Measurements from ENCODE around the gene TSPAN17. TPM values are rescaled to one million over a fixed set of nuclear protein-coding genes. Genes with fewer than 3 reads are reported as not detected.
"Not testable (repeated sequence)": the region's sequence is repeated elsewhere in the genome, so short reads cannot be mapped to it uniquely, and the experiment has no call there.

Gene TSPAN17
- total RNA-seq, 1 donor from 2014 or later, result 42.8 TPM

DNA sequence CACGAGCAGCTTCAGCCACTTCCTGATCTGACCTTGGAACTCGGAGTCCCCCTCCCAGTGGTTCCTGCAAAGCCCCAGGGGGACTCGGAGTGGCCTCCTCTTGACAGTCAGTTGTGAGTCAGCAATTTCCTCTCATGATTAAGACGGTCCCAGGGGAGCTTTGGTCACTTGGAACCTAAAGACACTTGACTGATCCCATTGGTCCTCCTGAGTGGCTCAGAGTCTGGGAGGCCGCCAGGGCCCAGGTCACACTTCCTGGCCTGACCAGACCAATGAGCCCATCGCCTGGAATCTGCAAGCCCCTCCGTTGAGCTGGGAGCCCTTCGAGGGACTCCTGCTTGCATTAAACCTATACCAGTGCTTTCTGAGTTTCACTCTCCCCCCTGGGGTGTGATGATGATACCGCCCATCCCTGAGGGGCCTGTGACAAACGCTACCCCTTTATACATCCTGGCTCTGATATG is 29.1 kb downstream of the TSPAN17 start:
- intact Hi-C loops (cut with micrococcal nuclease), result no loop called here

DNA sequence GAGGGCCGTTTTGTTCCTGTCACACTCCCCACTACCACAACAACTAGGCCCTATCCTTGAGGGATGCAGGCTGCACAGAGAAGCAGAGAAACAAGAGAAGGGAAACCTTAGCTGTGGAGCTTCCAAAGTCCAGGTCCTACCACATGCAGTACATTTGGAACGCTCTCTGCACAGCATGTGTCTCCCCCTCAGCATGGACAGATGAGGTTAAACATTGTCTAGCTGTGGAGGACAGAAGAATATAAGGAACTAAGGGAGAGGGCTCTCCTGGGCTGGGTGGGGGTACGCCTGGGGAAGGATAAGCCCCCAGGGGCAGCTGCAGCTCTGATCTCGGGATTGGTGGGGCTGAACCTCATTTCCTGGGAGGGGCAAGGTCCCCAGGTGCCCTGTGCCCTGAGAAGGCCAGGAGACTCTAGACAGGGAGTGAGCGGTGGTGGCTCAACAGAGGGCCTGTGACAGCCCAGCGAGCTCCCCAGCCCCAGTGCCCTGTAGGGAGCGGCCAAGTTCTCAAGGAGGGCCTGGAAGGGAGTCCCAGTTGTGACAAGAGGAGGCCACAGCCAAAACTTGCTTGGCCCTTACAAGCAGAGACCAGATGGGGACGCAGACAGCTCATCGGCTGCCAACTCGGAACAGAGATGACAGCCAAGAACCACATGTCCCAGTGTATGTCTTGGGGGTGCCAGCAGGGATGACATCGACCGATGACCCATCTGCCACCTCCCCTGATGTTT is 30.1 kb downstream of the TSPAN17 start:
- intact Hi-C loops (cut with micrococcal nuclease), result no loop called here

GRCh38 chr5:176678584-176678983 is 31.3 kb downstream of the TSPAN17 start:
- intact Hi-C loops (cut with micrococcal nuclease), result no loop called here

DNA sequence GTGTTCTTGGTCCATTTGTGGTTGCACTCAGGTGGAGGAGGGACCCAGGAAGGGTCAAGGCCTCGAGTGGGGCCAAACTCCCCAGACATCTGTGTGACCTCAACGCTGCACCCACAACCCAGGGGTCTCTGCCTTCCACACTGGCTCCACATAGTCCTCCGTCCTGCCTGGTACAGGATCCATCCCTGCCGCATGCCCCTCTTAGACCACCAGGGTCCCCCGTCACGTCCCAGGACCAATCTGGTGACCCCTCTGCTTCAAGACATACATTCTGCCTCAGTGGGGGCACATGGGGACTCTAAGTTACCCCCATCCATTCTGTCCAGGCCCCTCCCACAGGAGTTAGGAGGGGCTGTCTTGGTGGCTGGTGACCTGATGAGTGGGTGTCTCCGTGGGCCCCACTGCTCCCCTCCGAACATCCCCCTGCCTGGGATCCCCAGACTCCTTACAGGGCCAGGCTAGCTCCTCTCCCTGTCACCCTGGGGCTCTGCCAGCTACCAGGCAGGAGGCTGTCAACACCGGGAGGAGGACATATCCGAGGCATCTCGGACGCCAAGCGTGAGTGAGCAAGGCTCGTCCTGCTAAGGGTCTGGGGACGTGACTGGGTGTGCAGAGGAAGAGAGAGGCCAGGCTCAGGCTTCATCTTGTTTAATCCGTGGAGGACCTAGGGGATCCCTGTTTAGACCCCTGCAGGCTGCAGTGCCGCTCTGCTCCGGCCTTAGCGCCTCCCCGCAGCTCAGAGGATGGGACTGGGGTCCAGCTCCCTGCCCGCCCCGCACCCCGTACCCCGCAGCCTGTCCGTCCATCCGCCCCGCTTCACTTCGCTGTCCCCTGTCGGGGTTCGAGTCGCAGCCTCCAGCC is 32.3 kb downstream of the TSPAN17 start:
- intact Hi-C loops (cut with micrococcal nuclease), result no loop called here

DNA sequence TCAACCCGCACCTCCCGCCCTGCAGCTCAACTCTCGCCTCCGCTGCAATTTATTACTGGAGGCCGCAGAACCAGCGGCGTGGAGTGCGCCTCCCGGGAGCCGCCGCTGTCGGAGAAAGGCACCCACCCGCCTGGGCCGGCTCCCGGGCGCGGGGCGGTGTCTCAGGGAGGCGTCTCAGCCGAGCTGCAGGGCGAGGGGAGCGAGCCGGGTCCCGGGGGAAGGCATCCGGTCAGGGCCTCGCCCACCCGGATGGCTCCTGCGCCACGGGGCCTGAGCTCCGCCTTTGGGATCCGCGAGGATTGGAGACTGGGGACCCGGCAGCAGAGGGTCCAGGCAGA is 32.9 kb downstream of the TSPAN17 start:
- intact Hi-C loops (cut with micrococcal nuclease), result no loop called here

GRCh38 chr5:176682016-176682531 is 34.8 kb downstream of the TSPAN17 start:
- intact Hi-C loops (cut with micrococcal nuclease), result no loop called here

DNA sequence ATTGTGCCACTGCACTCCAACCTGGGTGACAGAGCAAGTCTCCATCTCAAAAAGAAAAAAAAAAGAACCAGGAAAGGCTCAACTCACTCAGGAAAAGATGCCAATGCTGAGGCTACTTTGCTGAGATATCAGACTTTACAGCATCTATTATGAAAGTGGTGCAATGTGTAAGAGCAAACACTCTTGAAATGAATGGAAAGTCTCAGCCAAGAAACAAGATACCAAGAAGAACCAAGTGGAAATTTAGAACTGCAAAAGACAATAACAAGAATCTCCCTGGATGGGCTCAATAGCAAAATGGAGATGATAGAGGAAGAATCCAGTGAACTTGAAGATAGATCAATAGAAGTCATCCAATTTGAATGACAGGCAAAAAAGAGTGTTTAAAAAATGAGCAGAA is 37.7 kb downstream of the TSPAN17 start:
- intact Hi-C loops (cut with micrococcal nuclease), result no loop called here

- intact Hi-C loops (cut with micrococcal nuclease), result no loop called here
Observed at GRCh38 chr5:176687247-176687646, 40.0 kb downstream of the TSPAN17 start.

DNA sequence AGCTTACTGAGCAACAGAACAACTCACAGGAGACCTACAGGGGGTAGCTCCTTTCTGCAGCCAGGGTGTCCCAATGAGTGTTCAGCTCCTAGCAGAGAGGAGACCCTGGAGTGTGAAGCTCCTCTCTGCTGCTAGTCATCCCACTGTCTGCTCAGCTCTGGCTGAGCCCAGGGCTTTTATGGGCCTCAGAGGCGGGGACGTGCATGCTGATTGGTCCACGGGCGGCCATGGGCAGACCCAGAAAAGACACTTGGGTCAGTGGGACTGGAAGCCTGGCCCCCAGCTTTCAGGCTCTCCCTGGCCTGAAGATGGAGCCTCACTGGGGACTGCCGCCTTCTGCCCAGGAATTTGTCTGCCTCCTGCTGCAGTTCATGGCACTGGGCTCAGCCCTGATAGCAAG is 40.6 kb downstream of the TSPAN17 start:
- intact Hi-C loops (cut with micrococcal nuclease), result no loop called here

DNA sequence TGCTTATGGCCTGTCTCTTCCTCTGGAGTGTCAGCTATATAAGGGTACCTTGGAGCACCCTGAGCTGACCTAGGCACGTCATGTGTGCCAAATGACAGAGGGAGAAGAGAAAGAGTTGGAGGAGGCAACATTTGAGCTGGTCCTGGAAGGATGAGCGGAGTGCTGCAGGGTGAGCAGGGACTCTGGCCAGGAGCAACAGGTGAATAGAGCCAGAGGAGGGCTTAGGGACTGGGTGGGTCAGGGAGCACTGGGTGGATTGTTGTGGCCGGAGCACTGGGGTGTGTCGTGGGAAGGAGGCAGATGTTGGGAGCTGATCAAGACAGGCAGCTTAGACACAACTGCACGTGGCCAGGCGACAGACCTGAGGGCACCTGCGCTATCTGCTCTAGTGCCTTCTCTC is 43.6 kb downstream of the TSPAN17 start:
- intact Hi-C loops (cut with micrococcal nuclease), result no loop called here

- intact Hi-C loops (cut with micrococcal nuclease), result no loop called here
Observed at GRCh38 chr5:176691524-176691923, 44.2 kb downstream of the TSPAN17 start.

GRCh38 chr5:176692326-176692725 is 45.0 kb downstream of the TSPAN17 start:
- intact Hi-C loops (cut with micrococcal nuclease), result no loop called here

- intact Hi-C loops (cut with micrococcal nuclease), result no loop called here
Observed at GRCh38 chr5:176692839-176693476, 45.7 kb downstream of the TSPAN17 start.

- intact Hi-C loops (cut with micrococcal nuclease), result no loop called here
Observed at GRCh38 chr5:176693477-176693851, 46.2 kb downstream of the TSPAN17 start.

GRCh38 chr5:176694146-176694545 is 46.9 kb downstream of the TSPAN17 start:
- intact Hi-C loops (cut with micrococcal nuclease), result no loop called here

GRCh38 chr5:176694631-176695030 is 47.3 kb downstream of the TSPAN17 start:
- intact Hi-C loops (cut with micrococcal nuclease), result no loop called here

- intact Hi-C loops (cut with micrococcal nuclease), result no loop called here
Observed at GRCh38 chr5:176695073-176695472, 47.8 kb downstream of the TSPAN17 start.

DNA sequence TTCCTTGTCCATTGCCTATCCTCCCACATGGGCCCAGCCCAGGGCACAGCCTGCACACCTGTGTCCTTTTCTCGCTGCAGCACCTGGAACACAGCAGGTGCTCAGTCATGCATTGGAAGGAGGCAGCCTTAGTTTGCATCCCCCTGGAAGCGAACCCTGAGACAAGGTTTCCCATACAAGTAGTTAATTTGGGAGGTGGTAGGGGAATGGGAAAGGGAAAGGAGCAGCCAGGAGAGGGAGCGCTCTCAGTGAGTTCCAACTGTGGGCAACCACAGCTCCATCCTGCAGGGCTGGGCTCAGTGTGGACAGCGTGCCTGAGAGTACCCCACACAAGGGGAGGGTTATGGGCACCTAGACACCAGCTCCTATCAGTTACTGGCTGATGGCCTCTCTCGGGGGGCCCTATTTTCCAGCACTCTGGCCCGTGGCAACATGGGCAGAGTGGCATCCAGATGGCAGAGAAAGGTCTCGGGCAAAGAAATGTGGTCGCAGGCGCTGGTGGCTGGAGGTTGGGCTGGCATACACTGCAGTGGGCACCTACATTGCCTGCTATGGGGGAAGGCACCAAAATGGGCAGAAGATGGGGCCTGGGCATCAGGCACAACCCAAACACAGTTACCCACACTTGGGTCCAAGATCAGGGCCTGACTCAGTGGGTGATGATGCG is 50.1 kb downstream of the TSPAN17 start:
- intact Hi-C loops (cut with micrococcal nuclease), result no loop called here

- intact Hi-C loops (cut with micrococcal nuclease), result no loop called here
Observed at GRCh38 chr5:176697934-176698538, 50.8 kb downstream of the TSPAN17 start.

DNA sequence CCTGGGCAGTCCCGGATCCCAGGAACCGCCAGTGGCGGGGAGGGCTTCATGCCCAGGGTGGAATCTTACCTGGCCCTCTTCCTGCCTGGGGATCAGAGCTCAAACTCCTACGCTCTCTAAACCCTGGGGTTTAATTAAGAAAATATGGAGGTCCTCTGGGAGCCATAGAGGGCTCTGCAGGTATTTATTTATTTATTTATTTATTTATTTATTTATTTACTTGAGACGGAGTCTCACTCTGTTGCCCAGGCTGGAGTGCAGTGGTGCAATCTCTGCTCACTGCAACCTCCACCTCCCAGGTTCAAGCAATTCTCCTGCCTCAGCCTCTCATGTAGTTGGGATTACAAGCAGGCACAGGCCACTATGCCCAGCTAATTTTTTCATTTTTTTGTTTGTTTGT is 52.2 kb downstream of the TSPAN17 start:
- intact Hi-C loops (cut with micrococcal nuclease), result not testable (repeated sequence)

DNA sequence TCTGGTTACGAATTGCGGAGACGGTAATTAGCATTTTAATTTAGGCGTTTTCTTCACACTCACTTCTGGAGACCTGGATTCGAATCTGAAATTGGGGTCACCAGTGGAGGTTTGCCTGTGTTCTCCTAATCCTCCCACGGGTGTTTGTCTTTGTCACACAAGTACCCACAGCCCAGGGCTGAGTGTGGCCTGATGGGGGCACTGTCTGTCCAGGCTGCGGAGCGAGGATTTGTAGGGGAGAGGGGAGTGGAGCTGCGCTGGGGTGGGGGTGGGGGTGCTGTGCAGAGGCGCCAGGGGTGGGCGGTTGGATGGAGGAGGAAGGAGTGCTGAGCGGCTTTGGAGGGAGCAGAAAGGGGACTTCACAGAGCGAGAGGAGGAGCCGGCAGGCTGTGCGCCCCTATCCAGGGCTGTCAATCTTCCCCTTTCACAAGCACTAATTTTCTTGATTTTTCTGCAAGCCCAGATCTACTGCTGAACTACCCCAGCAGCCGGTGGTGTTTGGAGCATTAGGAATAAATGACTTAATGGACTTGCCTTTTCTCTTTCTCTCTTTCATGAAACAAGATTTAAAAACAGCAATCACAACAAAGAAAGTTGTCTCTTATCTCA is 53.1 kb downstream of the TSPAN17 start:
- intact Hi-C loops (cut with micrococcal nuclease), result no loop called here
